Thoracic aorta (tissue), 2 donors: ENCODE data around the gene PANX1. TPM values are rescaled to one million over a fixed set of nuclear protein-coding genes. Genes with fewer than 3 reads are reported as not detected.

Experiments
- ATAC-seq: fragments of 150-250 bp; one replicate; pipeline ENCODE4 v1.8.0; 2017; ENCODE audit warnings: low read depth; ENCODE audit not compliant: insufficient number of reproducible peaks, low FRiP score
- DNase-seq: peaks from one replicate; pipeline ENCODE4 v3.0.0-alpha.2; 2020; ENCODE audit warnings: low spot score
- H3K27ac ChIP-seq, 2 donors: fragments of 200-600 bp; sonication (generic); 1 replicate in 1 of 2; 2 replicates in 1 of 2; pipeline ENCODE4 v1.5.1; 2016; ENCODE audit warnings: mild to moderate bottlenecking in 2 of 2, moderate library complexity in 2 of 2
- H3K27me3 ChIP-seq: fragments of 200-600 bp; sonication (generic); replicated peaks from 2 replicates; pipeline ENCODE4 v1.6.0; 2016; ENCODE audit warnings: mild to moderate bottlenecking; ENCODE audit not compliant: insufficient read depth
- H3K36me3 ChIP-seq: fragments of 200-600 bp; sonication (generic); one replicate; pipeline ENCODE4 v1.5.1; 2016
- H3K4me1 ChIP-seq, 2 donors: fragments of 200-600 bp; sonication (generic); 1 replicate in 1 of 2; 2 replicates in 1 of 2; pipeline versions ENCODE4 v1.5.1 to v1.6.0; 2016; ENCODE audit warnings: low read depth in 2 of 2, mild to moderate bottlenecking in 1 of 2; ENCODE audit not compliant: control insufficient read depth in 1 of 2
- H3K4me3 ChIP-seq: fragments of 200-600 bp; sonication (generic); 2 replicates; pipeline ENCODE4 v1.5.1; 2016; ENCODE audit warnings: mild to moderate bottlenecking
- H3K9me3 ChIP-seq: fragments of 200-600 bp; sonication (generic); 2 replicates; pipeline ENCODE4 v1.5.1; 2016
- CTCF ChIP-seq: fragments of 200-600 bp; sonication (generic); IDR thresholded peaks from one replicate; pipeline ENCODE4 v1.5.1; 2019; ENCODE audit warnings: antibody characterized with exemption
- total RNA-seq, 2 donors: library from RNA; depleted of rRNA; stranded (reverse); fragments of >200 nt; gene quantifications; one replicate each; pipeline versions ENCODE4 v1.1.0 to v1.2.3, GENCODE V29; 2016

The PANX1 gene
- total RNA-seq, 2 donors from 2014 or later: 29.6 to 49.2 TPM

- H3K27ac ChIP-seq: peak overlapping the region; percentile 91 to 92
- peaks cover 55 to 77% of the 10 kb centered on the region in 2 donors for H3K4me1 ChIP-seq
- H3K27me3 ChIP-seq: no peaks in the 10 kb centered on the region
- DNase-seq (peak; percentile 54), ATAC-seq (peak; percentile 6)
- no peak for TF ChIP-seq CTCF
- no peaks in the 10 kb centered on the region for H3K36me3 ChIP-seq
- no peak overlapping the region for H3K4me3 ChIP-seq
- no peaks in the 10 kb centered on the region for H3K9me3 ChIP-seq
These were observed 3.5 kb downstream of the PANX1 start for GRCh38 chr11:94132152-94132558.

GRCh38 chr11:94132823-94133408, 4.3 kb downstream of the PANX1 start:
- H3K4me3 ChIP-seq: no peak overlapping the region
- H3K36me3 ChIP-seq: no peaks in the 10 kb centered on the region
- no peak for ATAC-seq
- no peaks in the 10 kb centered on the region for H3K27me3 ChIP-seq
- no peaks in the 10 kb centered on the region for H3K9me3 ChIP-seq
- H3K4me1 ChIP-seq: peaks cover 49 to 74% of the 10 kb centered on the region in 2 donors
- DNase-seq: no peak
- TF ChIP-seq CTCF: no peak
- H3K27ac ChIP-seq: peak overlapping the region; percentile 77 to 92

GRCh38 chr11:94133752-94134151, 5.1 kb downstream of the PANX1 start:
- Histone ChIP-seq H3K27ac (peak overlapping the region; percentile 77 to 92), H3K9me3 (no peaks in the 10 kb centered on the region), H3K4me3 (no peak overlapping the region), H3K27me3 (no peaks in the 10 kb centered on the region), H3K4me1 (peaks cover 48 to 71% of the 10 kb centered on the region in 2 donors), H3K36me3 (no peaks in the 10 kb centered on the region)
- TF ChIP-seq CTCF: no peak
- DNase-seq: no peak
- no peak for ATAC-seq

GRCh38 chr11:94134651-94135512, 6.2 kb downstream of the PANX1 start:
- DNase-seq: peak; percentile 77
- peak overlapping the region; percentile 54 for H3K4me3 ChIP-seq

More at GRCh38 chr11:94134651-94135512, 6.2 kb downstream of the PANX1 start:
- Histone ChIP-seq H3K4me1 (peaks cover 46 to 77% of the 10 kb centered on the region in 2 donors), H3K36me3 (no peaks in the 10 kb centered on the region), H3K27me3 (no peaks in the 10 kb centered on the region), H3K9me3 (no peaks in the 10 kb centered on the region), H3K27ac (peak overlapping the region; percentile 77 to 92)
- no peak for TF ChIP-seq CTCF
- ATAC-seq: peak; percentile 78
